ENCODE data around the gene PDE4D.

DNA sequence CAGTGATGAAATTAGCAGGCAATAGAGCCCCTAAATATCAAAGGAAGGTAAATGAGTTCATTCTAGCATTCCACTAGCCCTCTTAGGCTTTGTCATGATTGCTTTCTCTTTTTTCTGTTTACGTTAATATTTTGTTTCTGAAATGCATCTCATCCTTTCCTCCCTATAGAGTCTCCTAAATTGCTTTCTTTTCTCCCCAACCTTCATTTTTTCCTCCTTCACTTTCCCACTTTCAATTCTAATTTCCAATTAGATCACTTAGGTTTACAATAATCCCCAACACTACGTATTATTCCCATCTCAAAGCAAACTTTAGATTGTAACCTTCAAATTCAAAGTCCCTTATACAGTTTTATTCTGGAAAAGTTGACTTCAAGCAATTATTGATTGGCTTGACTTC lies 751.4 kb downstream of the PDE4D start:
- TF ChIP-seq ZNF274 (IDR thresholded peaks at IDR 0.05; ENCODE audit: low read depth, low read length) (no peak), YY1 (IDR thresholded peaks at IDR 0.05; ENCODE audit: insufficient read depth, insufficient read length) (no peak), SUZ12 (IDR thresholded peaks at IDR 0.05; ENCODE audit: extremely low read depth, insufficient read depth, insufficient read length) (no peak)

Data from NT2/D1 (cell line).